K562 (cell line): Measurements from ENCODE around the gene BDH1. TPM values are rescaled to one million over a fixed set of nuclear protein-coding genes. Genes with fewer than 3 reads are reported as not detected.

Experiments
- ATAC-seq: fragments of 200-7000 bp; cut with Tn5 transposase; 3 replicates; pipeline ENCODE4 v1.9.1; 2020; ENCODE audit warnings: moderate library complexity
- BruUV-seq: library from RNA; stranded (reverse); fragments of 400-500 nt; replicated peaks from 2 replicates; lab custom pipeline; 2021; lab: Mats Ljungman, UMichigan
- CTCF ChIA-PET: fragments of 300-600 bp; formaldehyde crosslinking; extraction: SDS; loops from one replicate; lab custom pipeline; 2021; ENCODE audit warnings: low intra/inter-chr PET ratio; lab: Yijun Ruan, JAX
- POLR2A ChIA-PET: fragments of 300-600, 350-650 bp; sonication (Branson Sonifier 250); formaldehyde crosslinking; extraction: SDS; loops from one replicate; lab custom pipeline; 2021; ENCODE audit warnings: antibody characterized with exemption, inconsistent platforms; lab: Yijun Ruan, JAX
- DNase-seq, 4 experiments: peaks; one replicate each; pipeline versions ENCODE4 v3.0.0 to v3.0.0-alpha.2; 2011 to 2018; ENCODE audit warnings: low spot score in 3 of 4, mixed read lengths in 3 of 4; ENCODE audit errors: extremely low read depth in 1 of 4
- FAIRE-seq: peaks from 2 replicates; lab custom pipeline; 2011; peaks lifted over from hg19 to GRCh38; lab: Jason Lieb, UNC
- H2AFZ ChIP-seq: 2 replicates; pipeline ENCODE4 v1.6.0; 2011; ENCODE audit warnings: low read depth, low read length, control low read depth, inconsistent platforms
- H3K27ac ChIP-seq: fragments of 200-600 bp; 3 replicates; pipeline ENCODE4 v1.8.0; 2011; ENCODE audit warnings: low read depth, mild to moderate bottlenecking, control low read depth, inconsistent platforms, low read length, moderate library complexity, mixed read lengths; ENCODE audit errors: extremely low read depth
- H3K27me3 ChIP-seq, 2 experiments: fragments of 300-600 bp in 1 of 2; 2 replicates in 1 of 2; 3 replicates in 1 of 2; pipeline versions ENCODE4 v1.6.0 to v1.8.0; 2011; ENCODE audit warnings: inconsistent platforms in 2 of 2, low read length in 2 of 2, mild to moderate bottlenecking in 1 of 2, mixed read lengths in 1 of 2, moderate library complexity in 1 of 2; ENCODE audit not compliant: control insufficient read depth in 2 of 2, insufficient read depth in 2 of 2
- H3K36me3 ChIP-seq: fragments of 300-600 bp; 3 replicates; pipeline ENCODE4 v1.8.0; 2011; ENCODE audit warnings: mild to moderate bottlenecking, low read length, inconsistent platforms; ENCODE audit not compliant: control insufficient read depth, insufficient read depth
- H3K4me1 ChIP-seq, 2 experiments: fragments of 200-600 bp in 1 of 2; replicated peaks in 1 of 2; 2 replicates in 1 of 2; 3 replicates in 1 of 2; pipeline versions ENCODE4 v1.5.1 to v1.8.0; 2011; ENCODE audit warnings: inconsistent platforms in 2 of 2, low read length in 2 of 2, mild to moderate bottlenecking in 1 of 2, mixed read lengths in 1 of 2, moderate library complexity in 1 of 2; ENCODE audit not compliant: control insufficient read depth in 2 of 2, insufficient read depth in 2 of 2
- H3K4me2 ChIP-seq: 2 replicates; pipeline ENCODE4 v1.6.1; 2011; ENCODE audit warnings: low read length, control low read depth, inconsistent platforms, mixed read lengths; ENCODE audit not compliant: insufficient read depth
- H3K4me3 ChIP-seq: fragments of 200-600 bp; sonication (generic), shearing (Covaris generic); 2 replicates; pipeline ENCODE4 v1.5.1; 2016; ENCODE audit warnings: control low read depth, inconsistent platforms
- H3K79me2 ChIP-seq: fragments of 200-600 bp; 3 replicates; pipeline ENCODE4 v1.8.0; 2011; ENCODE audit warnings: low read length, inconsistent platforms; ENCODE audit not compliant: control insufficient read depth, insufficient read depth
- H3K9ac ChIP-seq, 2 experiments: 2 replicates each; pipeline versions ENCODE4 v1.6.0 to v1.6.1; 2011; ENCODE audit warnings: low read depth in 2 of 2, low read length in 2 of 2, control low read depth in 1 of 2, inconsistent platforms in 1 of 2, mild to moderate bottlenecking in 1 of 2, mixed read lengths in 1 of 2; ENCODE audit not compliant: insufficient read depth in 1 of 2
- H3K9me1 ChIP-seq: one replicate; pipeline ENCODE4 v1.6.0; 2011; ENCODE audit warnings: inconsistent platforms, mild to moderate bottlenecking, low read length, moderate library complexity; ENCODE audit not compliant: control insufficient read depth, insufficient read depth
- H3K9me3 ChIP-seq: replicated peaks from 2 replicates; pipeline ENCODE4 v1.5.1; 2011; ENCODE audit warnings: low read depth, low read length, inconsistent platforms; ENCODE audit not compliant: control insufficient read depth, insufficient read depth
- H4K20me1 ChIP-seq: replicated peaks from 2 replicates; pipeline ENCODE4 v1.6.1; 2011; ENCODE audit warnings: low read length, inconsistent platforms, mixed read lengths; ENCODE audit not compliant: control insufficient read depth, insufficient read depth
- ARID4B ChIP-seq: sonication (generic); formaldehyde crosslinking; IDR thresholded peaks from 2 replicates; pipeline ENCODE4 v1.8.0; 2022; ENCODE audit warnings: mild to moderate bottlenecking, missing genetic modification reagents
- ATF7 ChIP-seq: fragments of 450-650 bp; IDR thresholded peaks from 2 replicates; pipeline ENCODE4 v1.7.1; 2014; ENCODE audit warnings: mild to moderate bottlenecking, moderate library complexity
- MAFF ChIP-seq: IDR thresholded peaks from 2 replicates; pipeline ENCODE4 v1.6.1; 2012; ENCODE audit warnings: low read length, improper control_type of control experiment
- MTA3 ChIP-seq: fragments of 450-650 bp; formaldehyde crosslinking; IDR thresholded peaks from 2 replicates; pipeline ENCODE4 v1.6.1; 2017; ENCODE audit warnings: mild to moderate bottlenecking, borderline replicate concordance
- NR2F6 ChIP-seq: fragments of 450-650 bp; formaldehyde crosslinking; IDR thresholded peaks from 2 replicates; pipeline ENCODE4 v1.4.0; 2020; ENCODE audit warnings: mild to moderate bottlenecking
- PCBP2 ChIP-seq: fragments of 200-400 bp; formaldehyde crosslinking; IDR thresholded peaks from 2 replicates; pipeline ENCODE4 v1.6.1; 2018; ENCODE audit warnings: low read length, low read depth, mild to moderate bottlenecking, moderate library complexity; ENCODE audit not compliant: poor library complexity, severe bottlenecking
- PHTF2 ChIP-seq: fragments of 250-450 bp; sonication (Bioruptor Pico); IDR thresholded peaks from 2 replicates; pipeline ENCODE4 v1.5.0; 2021; ENCODE audit warnings: mild to moderate bottlenecking
- PML ChIP-seq: IDR thresholded peaks from 2 replicates; pipeline ENCODE4 v1.6.1; 2012; ENCODE audit warnings: low read length, inconsistent platforms
- RFX5 ChIP-seq: IDR thresholded peaks from 2 replicates; pipeline ENCODE4 v1.6.1; 2011; ENCODE audit warnings: low read depth, mild to moderate bottlenecking, improper control_type of control experiment, low read length
- TARDBP ChIP-seq: fragments of 450-650 bp; IDR thresholded peaks from 2 replicates; pipeline ENCODE4 v1.6.1; 2016
- ZNF311 ChIP-seq: fragments of 250-450 bp; sonication (Bioruptor Pico); IDR thresholded peaks from 2 replicates; pipeline ENCODE4 v1.4.0; 2020; ENCODE audit warnings: mild to moderate bottlenecking, moderate library complexity
- ZNF785 ChIP-seq: fragments of 250-450 bp; sonication (Bioruptor Pico); IDR thresholded peaks from 2 replicates; pipeline ENCODE4 v1.4.0; 2020; ENCODE audit warnings: mild to moderate bottlenecking
- WGBS: fragments of 100-300 bp; shearing (Covaris generic); methylation state at CpG from one replicate; pipeline ENCODE4 v1.1.6; 2016; ENCODE audit warnings: low coverage, mixed read lengths; ENCODE audit not compliant: insufficient coverage; ENCODE audit errors: missing lambda C conversion rate; 5-methylcytosine and 5-hydroxymethylcytosine counted together
- in situ Hi-C: fragments of 300-500 bp; cut with MboI; formaldehyde crosslinking; loops from 4 replicates; pipeline ENCODE4 v1.15.0; 2018; ENCODE audit warnings: inconsistent platforms, mixed read lengths
- intact Hi-C: fragments of 100-400 bp; cut with micrococcal nuclease; formaldehyde crosslinking; loops from 2 replicates; pipeline ENCODE4 v1.14.2; 2022
- polyA plus RNA-seq, 8 experiments: library from polyadenylated mRNA; depleted of rRNA in 4 of 8; stranded (reverse) in 5 of 8; unstranded in 3 of 8; fragments of >200 nt; fragmentation: Nextera tagmentation in 2 of 8; fragmentation: Illumina TruSeq in 1 of 8; extraction: Ambion mirVana in 2 of 8; extraction: Trizol in 1 of 8; gene quantifications; 2 replicates each; pipeline versions ENCODE4 v1.2.1 to v1.2.3, GENCODE V29; 2011 to 2014; ENCODE audit warnings: inconsistent platforms in 1 of 8, missing spikeins in 1 of 8
- total RNA-seq, 7 experiments: library from RNA; depleted of rRNA in 6 of 7; stranded (reverse); fragments of >200 nt in 6 of 7; fragmentation: Illumina TruSeq in 2 of 7; extraction: Trizol in 2 of 7; gene quantifications; 2 replicates each; pipeline versions ENCODE4 v1.2.1 to v1.2.3, GENCODE V29; 2011 to 2021; ENCODE audit warnings: low replicate concordance in 1 of 7
- TF ChIP-seq, protein P1 (sequence below): sonication (generic); formaldehyde crosslinking; IDR thresholded peaks from 2 replicates; pipeline ENCODE4 v1.9.0; 2022; ENCODE audit warnings: mild to moderate bottlenecking, missing genetic modification reagents

Gene BDH1
- total and polyA plus RNA-seq, 9 of the 15 experiments (the other 6 are each of a cell fraction or from before 2014, with no cell fraction given): 0.07 to 0.89 (median 0.12) TPM; not detected in 3

GRCh38 chr3:197471221-197472010 lies 84.4 kb downstream of the BDH1 start:
- in situ Hi-C loops (no loop called here), intact Hi-C loops (no loop called here)
- Histone ChIP-seq H3K9me3 (no peaks in the 10 kb centered on the region), H2AFZ (no peak overlapping the region), H3K4me3 (no peak overlapping the region), H3K79me2 (no peaks in the 10 kb centered on the region), H3K9me1 (no peaks in the 10 kb centered on the region), H3K36me3 (no peaks in the 10 kb centered on the region), H3K27me3 (peaks cover 29 to 65% of the 10 kb centered on the region in 2 experiments), H3K4me1 (no peaks in the 10 kb centered on the region), H4K20me1 (no peaks in the 10 kb centered on the region), H3K27ac (no peak overlapping the region), H3K4me2 (no peak overlapping the region), H3K9ac (no peak overlapping the region)
- POLR2A ChIA-PET: interaction anchor here (0.6 to 1.0 kb wide), 3 partner anchors 9 to 177 kb away, joined by 3 to 4 read pairs (median 3); no protein-coding TSS in a partner anchor
- 12% methylated on average over 10 of the region's 10 CpGs for WGBS
- FAIRE-seq (no peak), ATAC-seq (no peak), DNase-seq (no peak)
- CTCF ChIA-PET: no interaction called here
- no TSS peak for BruUV-seq
- TF ChIP-seq RFX5 (no peak), ARID4B (CRISPR knock-in tag) (no peak), PHTF2 (no peak), ATF7 (no peak), PCBP2 (no peak), MTA3 (no peak), ZNF311 (CRISPR knock-in tag) (no peak), ZNF785 (CRISPR knock-in tag) (no peak), PML (no peak), TARDBP (no peak), NR2F6 (CRISPR knock-in tag) (no peak), MAFF (no peak)
- TF ChIP-seq, protein P1, sequence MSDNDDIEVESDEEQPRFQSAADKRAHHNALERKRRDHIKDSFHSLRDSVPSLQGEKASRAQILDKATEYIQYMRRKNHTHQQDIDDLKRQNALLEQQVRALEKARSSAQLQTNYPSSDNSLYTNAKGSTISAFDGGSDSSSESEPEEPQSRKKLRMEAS (CRISPR knock-in tag): no peak
